Measurements from ENCODE around the gene RTN4R. TPM values are rescaled to one million over a fixed set of nuclear protein-coding genes. Genes with fewer than 3 reads are reported as not detected.
A peak's percentile ranks its signal among the peaks of the same experiment; 100 is the strongest.

The RTN4R gene
- total RNA-seq, 1 donor from 2014 or later: 0.79 TPM

- no peak for DNase-seq (ENCODE audit: low read depth in 2 of 2)
These were observed 10.7 kb downstream of the RTN4R start for GRCh38 chr22:20257212-20258020.

GRCh38 chr22:20256551-20257211 lies 11.4 kb downstream of the RTN4R start:
- DNase-seq (ENCODE audit: low read depth in 2 of 2): no peak

- no peak for DNase-seq (ENCODE audit: low read depth in 2 of 2)
These were observed 12.1 kb downstream of the RTN4R start for GRCh38 chr22:20256027-20256426.

- DNase-seq (ENCODE audit: low read depth in 2 of 2): no peak
These were observed 12.9 kb downstream of the RTN4R start for GRCh38 chr22:20254975-20255946.

- DNase-seq (ENCODE audit: low read depth in 2 of 2): no peak
These were observed 15.0 kb downstream of the RTN4R start for GRCh38 chr22:20253161-20253560.

GRCh38 chr22:20251981-20252380 lies 16.1 kb downstream of the RTN4R start:
- DNase-seq (ENCODE audit: low read depth in 2 of 2): no peak

GRCh38 chr22:20251491-20251890 lies 16.6 kb downstream of the RTN4R start:
- no peak for DNase-seq (ENCODE audit: low read depth in 2 of 2)

- DNase-seq (ENCODE audit: low read depth in 2 of 2): peak in 1 of 2 donors; percentile 86
These were observed 18.2 kb downstream of the RTN4R start for GRCh38 chr22:20249797-20250354.

- DNase-seq (ENCODE audit: low read depth in 2 of 2): no peak
These were observed 19.6 kb downstream of the RTN4R start for GRCh38 chr22:20248461-20248978.

- DNase-seq (ENCODE audit: low read depth in 2 of 2): no peak
These were observed 20.4 kb downstream of the RTN4R start for GRCh38 chr22:20247608-20248171.

- no peak for DNase-seq (ENCODE audit: low read depth in 2 of 2)
These were observed 21.1 kb downstream of the RTN4R start for GRCh38 chr22:20247010-20247505.

GRCh38 chr22:20246368-20247009 lies 21.6 kb downstream of the RTN4R start:
- DNase-seq (ENCODE audit: low read depth in 2 of 2): no peak

GRCh38 chr22:20245577-20246367 lies 22.3 kb downstream of the RTN4R start:
- DNase-seq (ENCODE audit: low read depth in 2 of 2): no peak

- no peak for DNase-seq (ENCODE audit: low read depth in 2 of 2)
These were observed 23.2 kb downstream of the RTN4R start for GRCh38 chr22:20244691-20245576.

GRCh38 chr22:20244250-20244648 lies 23.9 kb downstream of the RTN4R start:
- DNase-seq (ENCODE audit: low read depth in 2 of 2): no peak

- peak in 1 of 2 donors; percentile 59 for DNase-seq (ENCODE audit: low read depth in 2 of 2)
These were observed 24.4 kb downstream of the RTN4R start for GRCh38 chr22:20243537-20244249.

GRCh38 chr22:20243176-20243536 lies 25.0 kb downstream of the RTN4R start:
- no peak for DNase-seq (ENCODE audit: low read depth in 2 of 2)

Measured in lung microvascular endothelial cell (primary cell).